ENCODE data around the gene CTAGE1. TPM values are rescaled to one million over a fixed set of nuclear protein-coding genes. Genes with fewer than 3 reads are reported as not detected.
A peak's percentile ranks its signal among the peaks of the same experiment; 100 is the strongest.

Gene CTAGE1
- total and polyA plus RNA-seq, 2 donors (not counting 1 experiment from before 2014, with no cell fraction given) = under 0.01 TPM; not detected in 1

- Histone ChIP-seq H3K4me3 (replicated peaks in 1 of 4; ENCODE audit: control extremely low read depth in 1 of 4, insufficient read depth in 1 of 4, low read depth in 3 of 4, low read length in 4 of 4) (no peak overlapping the region), H3K4me1 (ENCODE audit: control insufficient read depth, extremely low read depth, insufficient read depth, low read length) (no peaks in the 10 kb centered on the region), H3K9ac (ENCODE audit: insufficient read depth, low read length) (no peak overlapping the region), H3K27ac (ENCODE audit: insufficient read depth, low read length) (no peak overlapping the region), H4K20me1 (ENCODE audit: control insufficient read depth, extremely low read depth, insufficient read depth, low read length) (no peaks in the 10 kb centered on the region), H3K9me3 (ENCODE audit: control insufficient read depth, insufficient read depth, low read depth, low read length) (no peaks in the 10 kb centered on the region), H2AFZ (ENCODE audit: low read length) (no peak overlapping the region), H3K79me2 (ENCODE audit: control insufficient read depth, insufficient read depth, low read length) (no peaks in the 10 kb centered on the region), H3K4me2 (ENCODE audit: extremely low read depth, insufficient read depth, low read length) (no peak overlapping the region), H3K36me3 (ENCODE audit: control insufficient read depth, insufficient read depth, low read length) (no peaks in the 10 kb centered on the region), H3K27me3 (ENCODE audit: control insufficient read depth, insufficient read depth, low read length) (peaks cover 3% of the 10 kb centered on the region)
- TF ChIP-seq EZH2 (IDR thresholded peaks at IDR 0.05; ENCODE audit: low read length, missing control alignments) = no peak
- TF ChIP-seq CTCF (conservative IDR thresholded peaks at IDR 0.05 in 1 of 2, IDR thresholded peaks at IDR 0.05 in 1 of 2; ENCODE audit: low read depth in 1 of 2, low read length in 2 of 2) = no peak
- DNase-seq (ENCODE audit: low read depth in 2 of 2) = no peak
Observed at GRCh38 chr18:22368021-22368420, 49.7 kb downstream of the CTAGE1 start.

- H4K20me1 ChIP-seq (ENCODE audit: control insufficient read depth, extremely low read depth, insufficient read depth, low read length) = no peaks in the 10 kb centered on the region
- no peak overlapping the region for H3K4me2 ChIP-seq (ENCODE audit: extremely low read depth, insufficient read depth, low read length)
- H3K9ac ChIP-seq (ENCODE audit: insufficient read depth, low read length) = no peak overlapping the region
- no peaks in the 10 kb centered on the region for H3K79me2 ChIP-seq (ENCODE audit: control insufficient read depth, insufficient read depth, low read length)
- H2AFZ ChIP-seq (ENCODE audit: low read length) = no peak overlapping the region
- H3K27ac ChIP-seq (ENCODE audit: insufficient read depth, low read length) = no peak overlapping the region
- peaks cover 8% of the 10 kb centered on the region for H3K27me3 ChIP-seq (ENCODE audit: control insufficient read depth, insufficient read depth, low read length)
- no peak overlapping the region for H3K4me3 ChIP-seq (replicated peaks in 1 of 4; ENCODE audit: control extremely low read depth in 1 of 4, insufficient read depth in 1 of 4, low read depth in 3 of 4, low read length in 4 of 4)
- no peaks in the 10 kb centered on the region for H3K9me3 ChIP-seq (ENCODE audit: control insufficient read depth, insufficient read depth, low read depth, low read length)
- no peaks in the 10 kb centered on the region for H3K4me1 ChIP-seq (ENCODE audit: control insufficient read depth, extremely low read depth, insufficient read depth, low read length)
- H3K36me3 ChIP-seq (ENCODE audit: control insufficient read depth, insufficient read depth, low read length) = no peaks in the 10 kb centered on the region
- DNase-seq (ENCODE audit: low read depth in 2 of 2) = peak in 1 of 2 donors; percentile 41
- TF ChIP-seq CTCF (conservative IDR thresholded peaks at IDR 0.05 in 1 of 2, IDR thresholded peaks at IDR 0.05 in 1 of 2; ENCODE audit: low read depth in 1 of 2, low read length in 2 of 2) (no peak), EZH2 (IDR thresholded peaks at IDR 0.05; ENCODE audit: low read length, missing control alignments) (no peak)
Observed at GRCh38 chr18:22367303-22367702, 50.4 kb downstream of the CTAGE1 start.

GRCh38 chr18:22363867-22364463 lies 53.8 kb downstream of the CTAGE1 start:
- H3K79me2 ChIP-seq (ENCODE audit: control insufficient read depth, insufficient read depth, low read length) = no peaks in the 10 kb centered on the region
- TF ChIP-seq EZH2 (IDR thresholded peaks at IDR 0.05; ENCODE audit: low read length, missing control alignments) (no peak), CTCF (conservative IDR thresholded peaks at IDR 0.05 in 1 of 2, IDR thresholded peaks at IDR 0.05 in 1 of 2; ENCODE audit: low read depth in 1 of 2, low read length in 2 of 2) (peak in 1 of 2 donors; percentile 32)
- H3K4me3 ChIP-seq (replicated peaks in 1 of 4; ENCODE audit: control extremely low read depth in 1 of 4, insufficient read depth in 1 of 4, low read depth in 3 of 4, low read length in 4 of 4) = no peak overlapping the region
- no peaks in the 10 kb centered on the region for H3K9me3 ChIP-seq (ENCODE audit: control insufficient read depth, insufficient read depth, low read depth, low read length)
- H3K27ac ChIP-seq (ENCODE audit: insufficient read depth, low read length) = no peak overlapping the region
- no peaks in the 10 kb centered on the region for H4K20me1 ChIP-seq (ENCODE audit: control insufficient read depth, extremely low read depth, insufficient read depth, low read length)
- DNase-seq (ENCODE audit: low read depth in 2 of 2) = peak; percentile 25 to 34
- H3K9ac ChIP-seq (ENCODE audit: insufficient read depth, low read length) = no peak overlapping the region
- no peak overlapping the region for H2AFZ ChIP-seq (ENCODE audit: low read length)
- H3K36me3 ChIP-seq (ENCODE audit: control insufficient read depth, insufficient read depth, low read length) = no peaks in the 10 kb centered on the region
- H3K27me3 ChIP-seq (ENCODE audit: control insufficient read depth, insufficient read depth, low read length) = peaks cover 8% of the 10 kb centered on the region
- H3K4me1 ChIP-seq (ENCODE audit: control insufficient read depth, extremely low read depth, insufficient read depth, low read length) = no peaks in the 10 kb centered on the region
- no peak overlapping the region for H3K4me2 ChIP-seq (ENCODE audit: extremely low read depth, insufficient read depth, low read length)

Other genes starting within 250 kb of the CTAGE1 start
- gene GATA6, start 248.3 kb downstream of the CTAGE1 start, total RNA-seq = 6.3 and 10.0 TPM in 2 replicates
- gene GATA6, start 248.3 kb downstream of the CTAGE1 start, polyA plus RNA-seq = 1.4 and 4.1 TPM in 2 replicates